ENCODE results near the gene PCDHA1.
"Not testable (repeated sequence)": the region's sequence is repeated elsewhere in the genome, so short reads cannot be mapped to it uniquely, and the experiment has no call there.

PCDHA1 gene

DNA sequence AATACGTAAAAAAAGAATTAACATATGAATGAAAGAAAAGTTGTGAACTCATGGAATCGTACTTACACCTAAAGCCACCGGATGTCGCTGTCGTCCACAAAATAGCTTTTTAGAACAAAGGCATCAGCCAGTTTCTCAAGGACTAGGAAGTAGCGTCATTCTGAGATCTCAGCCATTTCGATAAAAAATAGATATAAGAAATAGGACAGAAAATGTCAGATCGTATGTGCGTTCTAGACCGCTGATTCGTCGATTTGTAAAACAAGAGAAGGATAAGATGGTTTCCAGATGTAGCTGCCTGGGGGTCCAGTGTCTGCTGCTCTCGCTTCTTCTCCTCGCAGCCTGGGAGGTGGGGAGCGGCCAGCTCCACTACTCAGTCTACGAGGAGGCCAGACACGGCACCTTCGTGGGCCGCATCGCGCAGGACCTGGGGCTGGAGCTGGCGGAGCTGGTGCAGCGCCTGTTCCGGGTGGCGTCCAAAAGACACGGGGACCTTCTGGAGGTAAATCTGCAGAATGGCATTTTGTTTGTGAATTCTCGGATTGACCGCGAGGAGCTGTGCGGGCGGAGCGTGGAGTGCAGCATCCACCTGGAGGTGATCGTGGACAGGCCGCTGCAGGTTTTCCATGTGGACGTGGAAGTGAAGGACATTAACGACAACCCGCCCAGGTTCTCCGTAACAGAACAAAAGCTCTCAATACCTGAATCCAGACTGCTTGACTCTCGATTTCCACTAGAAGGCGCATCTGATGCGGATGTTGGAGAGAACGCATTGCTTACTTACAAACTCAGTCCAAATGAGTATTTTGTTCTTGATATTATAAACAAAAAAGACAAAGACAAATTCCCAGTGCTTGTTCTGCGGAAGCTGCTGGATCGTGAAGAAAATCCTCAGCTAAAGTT is 70.1 kb downstream of the PCDHA1 start, which contains the start of gene PCDHA10:
TSS of gene PCDHA10 (plus strand) at position 126 of the 903 bp plus-strand sequence. CDS start at position 278, 152 bp downstream.
- DNase-seq: no peak

DNA sequence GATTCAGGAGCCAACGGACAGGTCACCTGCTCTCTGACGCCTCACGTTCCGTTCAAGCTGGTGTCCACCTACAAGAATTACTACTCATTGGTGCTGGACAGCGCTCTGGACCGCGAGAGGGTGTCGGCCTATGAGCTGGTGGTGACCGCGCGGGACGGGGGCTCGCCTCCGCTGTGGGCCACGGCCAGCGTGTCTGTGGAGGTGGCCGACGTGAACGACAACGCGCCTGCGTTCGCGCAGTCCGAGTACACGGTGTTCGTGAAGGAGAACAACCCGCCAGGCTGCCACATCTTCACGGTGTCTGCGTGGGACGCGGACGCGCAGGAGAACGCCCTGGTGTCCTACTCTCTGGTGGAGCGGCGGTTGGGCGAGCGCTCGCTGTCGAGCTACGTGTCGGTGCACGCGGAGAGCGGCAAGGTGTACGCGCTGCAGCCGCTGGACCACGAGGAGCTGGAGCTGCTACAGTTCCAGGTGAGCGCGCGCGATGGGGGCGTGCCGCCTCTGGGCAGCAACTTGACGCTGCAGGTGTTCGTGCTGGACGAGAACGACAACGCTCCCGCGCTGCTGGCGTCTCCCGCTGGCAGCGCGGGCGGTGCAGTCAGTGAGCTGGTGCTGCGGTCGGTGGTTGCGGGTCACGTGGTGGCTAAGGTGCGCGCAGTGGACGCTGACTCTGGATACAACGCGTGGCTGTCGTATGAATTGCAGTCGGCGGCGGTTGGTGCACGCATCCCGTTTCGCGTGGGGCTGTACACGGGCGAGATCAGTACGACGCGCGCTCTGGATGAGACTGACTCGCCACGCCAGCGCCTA is 71.4 kb downstream of the PCDHA1 start:
- DNase-seq: no peak

- DNase-seq: no peak
Measured at GRCh38 chr5:140857987-140858240, 72.0 kb downstream of the PCDHA1 start.

DNA sequence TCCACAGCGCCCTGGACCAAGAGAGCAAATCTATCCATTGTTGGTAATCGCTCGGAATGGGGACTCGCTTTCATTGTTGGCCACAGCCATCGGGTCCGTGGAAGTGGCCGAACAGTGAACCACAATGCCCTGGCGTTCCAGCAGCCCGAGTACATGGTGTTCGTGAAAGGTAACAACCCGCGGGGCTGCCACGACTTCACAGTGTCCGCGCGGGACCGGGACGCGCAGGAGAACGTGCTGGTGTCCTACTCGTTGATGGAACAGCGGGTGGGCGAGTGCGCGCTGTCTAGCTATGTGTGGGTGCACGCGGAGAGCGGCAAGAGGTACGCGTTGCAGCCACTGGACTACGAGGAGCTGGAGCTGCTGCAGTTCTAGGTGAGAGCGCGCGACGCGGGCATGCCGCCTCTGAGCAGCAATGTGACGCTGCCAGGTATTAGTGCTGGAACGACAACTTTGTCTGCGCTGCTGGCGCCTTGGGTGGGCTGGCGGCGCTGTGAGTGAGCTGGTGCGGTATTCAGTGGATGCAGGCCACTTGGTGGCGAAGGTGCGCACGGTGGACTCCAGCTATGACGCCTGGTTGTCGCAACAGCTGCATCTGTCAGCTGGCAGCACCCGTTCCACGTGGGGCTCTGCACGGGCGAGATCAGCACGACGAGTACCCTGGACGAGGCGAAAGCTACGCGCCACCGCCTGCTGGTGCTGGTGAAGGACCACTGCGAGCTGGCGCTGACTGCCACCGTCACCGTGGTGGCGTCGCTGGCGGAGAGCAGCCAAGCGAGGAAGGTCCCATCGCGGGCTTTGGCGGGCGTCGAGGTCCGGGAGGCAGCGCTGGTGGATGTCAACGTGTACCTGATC is 76.7 kb downstream of the PCDHA1 start:
- DNase-seq: no peak

DNA sequence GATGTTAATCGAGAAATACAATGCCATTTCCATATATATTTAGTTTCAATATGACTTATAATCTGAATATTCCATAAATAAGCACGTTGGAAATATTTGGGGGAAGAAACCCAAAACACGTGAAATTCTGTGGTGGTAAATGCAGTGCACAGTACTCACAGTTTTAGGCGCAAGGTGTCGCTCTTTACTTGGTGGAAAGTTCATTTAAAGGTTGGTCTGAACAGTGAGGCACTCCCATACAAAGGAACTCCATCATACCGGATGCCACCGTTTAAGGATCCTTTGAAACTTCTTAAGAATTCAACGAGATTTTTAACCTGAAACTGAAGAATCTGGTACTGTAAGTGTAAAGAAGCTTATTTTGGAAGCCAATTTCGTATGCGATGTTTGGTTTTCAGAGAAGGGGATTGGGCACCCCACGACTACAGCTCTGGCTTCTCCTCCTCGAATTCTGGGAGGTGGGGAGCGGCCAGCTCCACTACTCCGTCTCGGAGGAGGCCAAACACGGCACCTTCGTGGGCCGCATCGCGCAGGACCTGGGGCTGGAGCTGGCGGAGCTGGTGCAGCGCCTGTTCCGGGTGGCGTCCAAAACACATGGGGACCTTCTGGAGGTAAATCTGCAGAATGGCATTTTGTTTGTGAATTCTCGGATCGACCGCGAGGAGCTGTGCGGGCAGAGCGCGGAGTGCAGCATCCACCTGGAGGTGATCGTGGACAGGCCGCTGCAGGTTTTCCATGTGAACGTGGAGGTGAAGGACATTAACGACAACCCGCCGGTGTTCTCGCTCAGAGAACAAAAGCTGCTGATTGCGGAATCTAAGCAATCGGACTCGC is 83.0 kb downstream of the PCDHA1 start, which contains the start of gene PCDHA11:
TSS of gene PCDHA11 (plus strand) at position 237 of the 834 bp plus-strand sequence. CDS start at position 384, 147 bp downstream.
- DNase-seq: no peak

DNA sequence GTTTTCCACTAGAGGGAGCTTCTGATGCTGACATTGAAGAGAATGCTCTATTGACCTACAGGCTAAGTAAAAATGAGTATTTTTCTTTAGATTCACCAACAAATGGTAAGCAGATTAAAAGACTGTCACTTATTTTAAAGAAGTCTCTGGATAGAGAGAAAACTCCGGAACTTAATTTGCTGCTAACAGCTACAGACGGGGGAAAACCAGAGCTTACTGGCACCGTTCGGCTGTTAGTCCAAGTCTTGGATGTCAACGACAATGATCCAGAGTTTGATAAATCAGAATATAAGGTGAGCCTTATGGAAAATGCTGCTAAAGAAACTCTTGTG is 83.6 kb downstream of the PCDHA1 start:
- DNase-seq: no peak

DNA sequence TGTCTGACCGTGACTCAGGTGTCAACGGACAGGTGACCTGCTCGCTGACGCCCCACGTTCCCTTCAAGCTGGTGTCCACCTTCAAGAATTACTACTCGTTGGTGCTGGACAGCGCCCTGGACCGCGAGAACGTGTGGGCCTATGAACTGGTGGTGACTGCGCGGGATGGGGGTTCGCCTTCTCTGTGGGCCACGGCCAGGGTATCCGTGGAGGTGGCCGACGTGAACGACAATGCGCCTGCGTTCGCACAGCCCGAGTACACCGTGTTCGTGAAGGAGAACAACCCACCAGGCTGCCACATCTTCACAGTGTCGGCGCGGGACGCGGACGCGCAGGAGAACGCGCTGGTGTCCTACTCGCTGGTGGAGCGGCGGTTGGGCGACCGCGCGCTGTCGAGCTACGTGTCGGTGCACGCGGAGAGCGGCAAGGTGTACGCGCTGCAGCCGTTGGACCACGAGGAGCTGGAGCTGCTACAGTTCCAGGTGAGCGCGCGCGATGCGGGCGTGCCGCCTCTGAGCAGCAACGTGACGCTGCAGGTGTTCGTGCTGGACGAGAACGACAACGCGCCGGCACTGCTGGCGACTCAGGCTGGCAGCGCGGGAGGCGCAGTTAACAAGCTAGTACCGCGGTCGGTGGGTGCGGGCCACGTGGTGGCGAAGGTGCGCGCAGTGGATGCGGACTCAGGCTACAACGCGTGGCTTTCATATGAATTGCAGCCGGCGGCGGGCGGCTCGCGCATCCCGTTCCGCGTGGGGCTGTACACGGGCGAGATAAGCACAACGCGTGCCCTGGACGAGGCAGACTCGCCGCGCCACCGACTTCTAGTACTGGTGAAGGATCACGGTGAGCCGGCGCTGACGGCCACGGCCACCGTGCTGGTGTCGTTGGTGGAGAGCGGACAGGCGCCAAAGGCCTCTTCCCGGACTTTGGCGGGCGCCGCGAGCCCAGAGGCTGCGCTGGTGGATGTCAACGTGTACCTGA is 84.6 kb downstream of the PCDHA1 start:
- no peak for DNase-seq

GRCh38 chr5:140875085-140876065 is 89.4 kb downstream of the PCDHA1 start, which contains the start of gene PCDHA12:
Gene PCDHA12 (plus strand): TSS chr5:140875308. CDS start chr5:140875473, 165 bp downstream.
- no peak for DNase-seq

DNA sequence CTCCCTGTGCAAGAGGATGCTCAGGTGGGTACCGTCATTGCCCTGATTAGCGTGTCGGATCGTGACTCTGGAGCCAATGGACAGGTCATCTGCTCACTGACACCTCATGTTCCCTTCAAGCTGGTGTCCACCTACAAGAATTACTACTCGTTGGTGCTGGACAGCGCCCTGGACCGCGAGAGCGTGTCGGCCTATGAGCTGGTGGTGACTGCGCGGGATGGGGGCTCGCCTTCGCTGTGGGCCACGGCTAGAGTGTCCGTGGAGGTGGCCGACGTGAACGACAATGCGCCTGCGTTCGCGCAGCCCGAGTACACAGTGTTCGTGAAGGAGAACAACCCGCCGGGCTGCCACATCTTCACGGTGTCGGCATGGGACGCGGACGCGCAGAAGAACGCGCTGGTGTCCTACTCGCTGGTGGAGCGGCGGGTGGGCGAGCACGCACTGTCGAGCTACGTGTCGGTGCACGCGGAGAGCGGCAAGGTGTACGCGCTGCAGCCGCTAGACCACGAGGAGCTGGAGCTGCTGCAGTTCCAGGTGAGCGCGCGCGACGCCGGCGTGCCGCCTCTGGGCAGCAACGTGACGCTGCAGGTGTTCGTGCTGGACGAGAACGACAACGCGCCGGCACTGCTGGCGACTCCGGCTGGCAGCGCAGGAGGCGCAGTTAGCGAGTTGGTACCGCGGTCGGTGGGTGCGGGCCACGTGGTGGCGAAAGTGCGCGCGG is 90.8 kb downstream of the PCDHA1 start:
- DNase-seq: not testable (repeated sequence)

- no peak for DNase-seq
Measured at GRCh38 chr5:140877262-140877581, 91.3 kb downstream of the PCDHA1 start.

DNA sequence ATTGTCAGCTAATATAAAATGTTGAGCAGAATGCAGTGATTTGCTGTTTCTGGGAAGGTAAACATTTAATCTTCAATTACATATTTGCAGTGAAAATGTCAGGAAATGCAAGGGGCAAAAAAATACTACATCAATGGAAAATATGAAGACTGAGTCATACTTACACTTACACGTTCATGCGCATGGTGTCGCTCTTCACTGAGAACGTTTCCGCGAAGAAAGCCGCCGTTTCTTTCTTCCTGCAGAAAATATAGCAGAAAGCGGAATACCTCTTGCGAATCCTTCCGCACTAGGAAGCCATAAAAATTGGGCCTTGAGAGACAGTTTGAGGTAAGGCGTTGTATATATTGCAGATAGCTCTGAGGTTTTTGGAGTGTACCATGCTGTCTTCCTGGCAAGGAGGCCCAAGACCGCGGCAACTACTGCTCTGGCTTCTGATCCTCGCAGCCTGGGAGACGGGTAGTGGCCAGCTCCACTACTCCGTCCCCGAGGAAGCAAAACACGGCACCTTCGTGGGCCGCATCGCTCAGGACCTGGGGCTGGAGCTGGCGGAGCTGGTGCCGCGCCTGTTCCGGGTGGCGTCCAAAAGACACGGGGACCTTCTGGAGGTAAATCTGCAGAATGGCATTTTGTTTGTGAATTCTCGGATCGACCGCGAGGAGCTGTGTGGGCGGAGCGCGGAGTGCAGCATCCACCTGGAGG is 96.1 kb downstream of the PCDHA1 start, which contains the start of gene PCDHA13:
TSS of gene PCDHA13 (plus strand) at position 236 of the 702 bp plus-strand sequence. CDS start at position 381, 145 bp downstream.
- no peak for DNase-seq

GRCh38 chr5:140882591-140882899 is 96.6 kb downstream of the PCDHA1 start:
- DNase-seq: no peak

DNA sequence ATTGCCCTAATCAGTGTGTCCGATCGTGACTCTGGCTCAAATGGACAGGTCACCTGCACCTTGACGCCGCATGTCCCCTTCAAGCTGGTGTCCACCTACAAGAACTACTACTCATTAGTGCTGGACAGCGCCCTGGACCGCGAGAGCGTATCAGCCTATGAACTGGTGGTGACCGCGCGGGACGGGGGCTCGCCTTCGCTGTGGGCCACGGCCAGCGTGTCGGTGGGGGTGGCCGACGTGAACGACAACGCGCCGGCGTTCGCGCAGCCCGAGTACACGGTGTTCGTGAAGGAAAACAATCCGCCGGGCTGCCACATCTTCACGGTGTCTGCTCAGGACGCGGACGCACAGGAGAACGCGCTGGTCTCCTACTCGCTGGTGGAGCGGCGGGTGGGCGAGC is 97.4 kb downstream of the PCDHA1 start:
- DNase-seq: no peak

DNA sequence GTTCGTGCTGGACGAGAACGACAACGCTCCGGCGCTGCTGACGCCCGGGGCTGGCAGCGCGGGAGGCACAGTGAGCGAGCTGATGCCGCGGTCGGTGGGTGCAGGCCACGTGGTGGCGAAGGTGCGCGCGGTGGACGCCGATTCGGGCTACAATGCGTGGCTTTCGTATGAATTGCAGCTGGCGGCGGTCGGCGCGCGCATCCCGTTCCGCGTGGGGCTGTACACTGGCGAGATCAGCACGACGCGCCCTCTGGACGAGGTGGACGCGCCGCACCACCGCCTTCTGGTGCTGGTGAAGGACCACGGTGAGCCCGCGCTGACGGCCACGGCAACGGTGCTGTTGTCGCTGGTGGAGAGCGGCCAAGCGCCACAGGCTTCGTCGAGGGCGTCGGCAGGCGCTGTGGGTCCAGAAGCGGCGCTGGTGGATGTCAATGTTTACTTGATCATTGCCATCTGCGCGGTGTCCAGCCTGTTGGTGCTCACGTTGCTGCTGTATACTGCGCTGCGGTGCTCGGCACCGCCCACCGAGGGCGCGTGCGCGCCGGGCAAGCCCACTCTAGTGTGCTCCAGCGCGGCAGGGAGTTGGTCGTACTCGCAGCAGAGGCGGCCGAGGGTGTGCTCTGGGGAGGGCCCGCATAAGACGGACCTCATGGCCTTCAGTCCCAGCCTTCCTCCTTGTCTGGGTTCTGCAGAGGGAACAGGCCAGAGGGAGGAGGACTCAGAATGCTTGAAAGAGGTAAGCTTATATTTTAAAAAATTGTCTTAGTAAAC is 98.2 kb downstream of the PCDHA1 start:
- no peak for DNase-seq

DNA sequence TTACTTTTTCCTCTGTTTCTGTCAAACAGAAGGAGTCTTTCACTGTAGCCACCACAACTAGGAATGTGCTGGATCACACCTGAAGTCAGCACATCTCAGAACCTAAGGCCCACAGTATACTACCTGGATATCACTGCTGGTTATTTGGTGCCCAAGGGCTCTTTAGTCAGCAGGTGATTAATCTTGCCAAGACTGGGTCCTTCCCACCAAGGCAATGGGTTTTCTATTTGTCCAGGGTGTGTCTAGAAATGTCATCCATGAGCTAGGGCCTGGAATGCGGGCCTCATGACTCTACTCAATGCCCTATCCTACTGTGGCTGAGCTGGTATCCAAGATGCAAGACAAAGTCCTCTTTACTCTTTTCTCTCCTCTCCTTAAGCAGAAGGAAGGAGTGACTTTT is 130.4 kb downstream of the PCDHA1 start:
- DNase-seq: no peak

GRCh38 chr5:140923601-140924000 is 137.7 kb downstream of the PCDHA1 start:
- no peak for DNase-seq

GRCh38 chr5:140925806-140926442 is 140.0 kb downstream of the PCDHA1 start, which contains the start of gene PCDHAC1:
Gene PCDHAC1 (plus strand): TSS chr5:140926299. CDS start chr5:140926893, 594 bp downstream.
- DNase-seq: no peak
